Activated effector memory CD4-positive, alpha-beta T cell treated with anti-CD3 and anti-CD28 coated beads, Interleukin-2, amount 50 U/mL, for 16 hours (primary cell): ENCODE results near the gene ARID4B.
"Not testable (repeated sequence)": the region's sequence is repeated elsewhere in the genome, so short reads cannot be mapped to it uniquely, and the experiment has no call there.

Source experiments
- DNase-seq: peaks from one replicate; pipeline ENCODE4 v3.0.0-alpha.2; 2020

ARID4B gene

DNA sequence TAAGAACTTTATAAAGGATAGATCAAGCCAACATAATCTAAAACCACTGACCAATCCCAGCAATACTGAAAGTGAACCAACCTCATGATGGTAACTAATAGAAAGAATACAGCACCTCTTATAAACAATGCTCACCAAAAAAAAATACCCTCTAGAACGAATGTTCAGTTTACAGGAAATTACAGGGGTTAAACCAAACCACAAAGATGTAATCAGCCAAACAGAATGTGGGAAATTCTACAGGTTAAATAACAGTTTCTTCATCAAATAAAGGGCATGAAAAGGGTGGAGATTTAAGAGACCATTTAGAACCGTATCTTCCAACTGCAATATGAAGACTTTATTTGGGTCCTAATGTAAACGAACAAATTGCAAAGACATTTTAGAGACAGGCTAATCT is 30.4 kb downstream of the ARID4B start:
- no peak for DNase-seq

- DNase-seq, result no peak
Observed at GRCh38 chr1:235296729-235297128, 31.2 kb downstream of the ARID4B start.

- DNase-seq, result no peak
Observed at GRCh38 chr1:235295902-235296350, 32.1 kb downstream of the ARID4B start.

DNA sequence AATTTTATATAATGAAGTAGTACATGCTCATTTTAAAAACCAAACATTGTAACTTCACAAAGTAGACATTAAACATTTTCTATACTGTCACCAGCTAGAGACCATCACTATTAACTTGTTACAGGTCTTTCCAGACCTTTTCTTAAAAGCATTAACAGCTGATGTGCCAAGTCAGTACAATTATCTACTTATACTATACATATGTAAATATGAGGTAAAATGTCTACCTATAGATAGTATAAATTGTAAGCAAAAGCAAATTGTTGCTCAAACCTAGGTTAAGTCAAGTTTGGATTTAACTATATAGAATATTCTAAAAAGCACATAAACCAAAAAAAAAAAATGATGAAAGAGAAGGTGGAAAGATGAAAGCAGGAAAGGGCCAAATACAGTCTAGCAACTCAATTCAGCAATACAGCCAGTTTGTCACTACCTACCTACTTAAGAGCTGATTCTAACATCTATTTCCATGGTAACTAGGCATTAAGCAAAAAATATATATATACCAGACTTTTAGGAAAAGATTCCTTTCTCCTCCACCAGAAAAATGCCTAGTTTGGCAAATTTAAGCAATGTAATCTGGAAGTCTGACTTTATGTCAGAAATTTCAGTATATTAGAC is 34.5 kb downstream of the ARID4B start:
- DNase-seq, result no peak

- no peak for DNase-seq
Observed at GRCh38 chr1:235292790-235293189, 35.2 kb downstream of the ARID4B start.

DNA sequence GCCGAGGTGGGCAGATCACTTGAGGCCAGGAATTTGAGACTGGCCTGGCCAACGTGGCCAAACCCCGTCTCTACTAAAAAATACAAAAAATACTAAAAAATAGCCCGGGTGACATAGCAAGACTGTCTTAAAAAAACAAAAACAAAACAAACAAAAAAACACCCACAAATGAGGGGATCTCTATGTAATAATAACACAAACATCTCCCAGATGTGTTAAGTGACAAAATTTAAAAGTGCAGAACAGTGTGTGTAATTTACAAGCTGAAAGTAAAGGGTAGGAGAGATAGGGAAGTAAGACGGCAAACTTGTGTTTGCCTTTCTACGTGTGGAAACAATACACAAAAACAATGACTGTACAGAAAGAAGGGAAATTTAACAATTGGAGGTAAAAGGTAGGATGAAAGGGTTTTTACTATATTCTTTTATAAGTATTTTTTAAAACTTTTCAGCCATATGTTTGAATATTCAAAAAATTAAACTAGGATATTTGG is 36.3 kb downstream of the ARID4B start:
- no peak for DNase-seq

DNA sequence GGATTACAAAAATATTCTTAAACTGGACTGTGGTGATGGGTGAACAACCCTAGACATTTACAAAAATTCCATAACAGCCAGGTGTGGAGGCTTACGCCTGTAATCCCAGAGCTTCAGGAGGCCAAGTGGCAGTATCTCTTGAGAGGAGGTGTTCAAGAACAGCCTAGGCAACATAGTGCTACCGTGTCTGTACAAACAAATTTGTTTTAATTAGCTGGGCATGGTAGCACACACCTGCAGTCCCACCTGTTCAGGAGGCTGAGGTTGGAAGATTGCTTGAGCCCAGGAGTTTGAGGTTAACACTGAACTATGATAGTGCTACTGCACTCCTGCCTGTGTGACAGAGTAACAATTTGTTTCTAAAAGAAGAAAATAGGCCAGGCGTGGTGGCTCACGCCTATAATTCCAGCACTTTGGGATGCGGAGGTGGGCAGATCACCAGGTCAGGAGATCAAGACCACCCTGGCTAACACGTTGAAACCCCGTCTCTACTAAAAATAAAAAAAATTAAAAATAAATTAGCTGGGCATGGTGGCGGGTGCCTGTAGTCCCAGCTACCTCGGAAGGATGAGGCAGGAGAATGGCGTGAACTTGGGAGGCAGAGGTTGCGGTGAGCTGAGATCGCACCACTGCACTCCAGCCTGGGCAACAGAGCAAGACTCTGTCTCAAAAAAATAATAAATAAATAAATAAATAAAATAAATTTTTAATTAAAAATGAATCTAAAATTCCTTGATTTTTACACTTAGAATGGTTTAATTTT is 37.1 kb downstream of the ARID4B start:
- no peak for DNase-seq

DNA sequence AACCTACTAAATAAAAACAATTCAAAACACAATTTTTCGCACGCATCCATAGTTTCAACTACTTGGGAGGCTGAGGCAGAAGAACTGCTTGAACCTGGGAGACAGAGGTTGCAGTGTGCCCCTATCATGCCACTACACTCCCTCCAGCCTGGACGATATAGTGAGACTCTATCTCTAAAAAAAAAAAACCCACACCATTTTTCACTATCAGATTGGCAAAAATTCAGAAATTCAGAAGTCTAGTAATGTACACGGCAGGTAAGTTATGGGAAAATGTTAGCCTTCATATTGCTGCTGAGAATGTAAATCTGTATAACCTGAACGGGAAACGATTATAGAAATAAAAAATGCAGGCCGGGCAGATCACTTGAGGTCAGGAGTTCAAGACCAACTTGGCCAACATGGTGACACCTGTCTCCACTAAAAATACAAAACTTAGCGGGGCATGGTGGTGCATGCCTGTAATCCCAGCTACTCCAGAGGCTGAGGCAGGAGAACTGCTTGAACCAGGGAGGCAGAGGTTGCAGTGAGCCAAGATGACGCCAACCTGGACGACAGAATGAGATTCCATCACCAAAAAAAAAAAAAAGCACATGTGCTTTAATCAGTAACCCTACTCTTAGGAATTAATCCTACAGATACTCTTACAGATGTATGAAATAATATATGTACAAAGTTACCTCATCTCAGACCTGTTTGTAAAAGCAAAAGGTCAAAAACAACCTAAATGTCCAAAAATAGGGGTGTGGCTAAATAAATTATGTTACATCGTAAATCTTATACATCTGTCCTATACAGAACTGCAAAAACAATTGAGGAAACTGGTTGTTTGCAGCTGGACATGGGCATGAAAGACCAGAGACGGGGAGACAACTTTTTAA is 37.9 kb downstream of the ARID4B start:
- DNase-seq, result no peak

- DNase-seq, result no peak
Observed at GRCh38 chr1:235287208-235287882, 40.6 kb downstream of the ARID4B start.

DNA sequence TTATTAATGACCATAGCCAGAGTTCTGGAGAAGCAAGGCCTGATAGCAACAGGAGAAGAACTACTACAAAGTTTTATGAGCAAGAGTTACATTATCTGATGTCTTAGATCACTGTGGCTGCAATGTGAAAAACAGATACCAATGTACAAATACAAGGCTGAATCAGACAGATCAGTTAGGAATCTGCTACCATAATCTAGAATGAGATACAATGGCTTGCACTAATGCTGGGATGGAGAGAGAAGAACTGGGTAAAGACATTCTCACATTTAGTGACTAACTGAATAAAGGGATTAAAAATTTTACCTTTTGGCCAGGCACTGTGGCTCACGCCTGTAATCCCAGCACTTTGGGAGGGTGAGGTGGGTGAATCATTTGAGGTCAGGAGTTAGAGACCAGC is 41.3 kb downstream of the ARID4B start:
- DNase-seq, result no peak

DNA sequence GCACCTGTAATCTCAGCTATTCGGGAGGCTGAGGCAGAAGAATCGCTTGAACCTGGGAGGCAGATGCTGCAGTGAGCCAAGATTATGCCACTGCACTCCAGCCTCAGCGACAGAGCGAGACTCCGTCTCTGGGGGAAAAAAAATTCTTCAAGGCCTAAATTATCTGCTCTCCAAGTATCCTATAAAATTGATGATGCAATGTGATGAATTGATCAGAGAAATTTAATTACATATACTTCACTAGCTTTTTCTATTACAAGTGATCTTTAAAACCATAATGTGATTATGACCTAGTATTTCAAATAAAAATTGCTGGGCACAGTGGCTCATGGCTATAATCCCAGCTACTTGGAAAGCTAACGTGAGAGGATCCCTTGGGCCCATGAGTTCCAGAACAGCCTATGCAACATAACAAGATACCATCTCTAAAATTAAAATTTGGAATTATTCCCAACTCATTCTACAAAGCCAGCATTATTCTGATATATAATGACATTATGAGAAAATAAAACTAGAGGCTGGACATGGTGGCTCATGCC is 43.7 kb downstream of the ARID4B start:
- no peak for DNase-seq

DNA sequence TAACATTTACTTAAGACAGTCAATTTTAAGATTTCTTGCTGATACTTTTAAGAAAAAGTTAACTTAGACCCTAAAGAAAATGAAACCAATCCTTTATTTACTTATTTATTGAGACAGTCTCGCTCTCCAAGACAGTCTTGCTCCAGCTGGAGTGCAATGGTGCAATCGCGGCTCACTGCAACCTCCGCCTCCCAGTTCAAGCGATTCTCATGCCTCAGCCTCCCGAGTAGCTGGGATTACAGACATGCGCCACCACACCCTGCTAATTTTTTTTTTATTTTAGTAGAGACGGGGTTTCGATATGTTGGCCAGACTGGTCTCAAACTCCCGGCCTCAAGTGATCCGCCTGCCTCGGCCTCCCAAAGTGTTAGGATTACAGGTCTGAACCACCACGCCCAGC is 44.3 kb downstream of the ARID4B start:
- not testable (repeated sequence) for DNase-seq

DNA sequence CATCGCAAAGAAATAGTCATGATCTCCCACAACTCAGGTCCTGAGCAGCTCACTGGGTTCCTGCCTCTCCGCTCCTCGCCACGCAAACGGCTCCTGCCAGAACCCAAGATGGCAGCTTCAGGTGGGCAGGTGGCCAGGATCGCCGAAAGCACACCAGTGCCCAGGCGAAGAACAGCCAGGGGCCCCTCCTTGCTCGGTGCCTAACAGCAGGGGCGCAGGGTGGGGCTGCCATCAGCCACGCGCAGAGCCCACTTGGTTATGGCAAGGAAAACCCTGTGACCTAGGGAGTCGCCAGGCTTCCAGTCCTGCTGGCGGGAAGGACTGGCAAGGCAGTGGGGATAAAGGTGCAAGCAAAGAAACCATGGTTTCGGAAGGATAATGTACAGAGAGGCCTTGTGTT is 47.5 kb downstream of the ARID4B start:
- DNase-seq, result no peak

- DNase-seq, result no peak
Observed at GRCh38 chr1:235279694-235280093, 48.3 kb downstream of the ARID4B start.

GRCh38 chr1:235278915-235279292 is 49.1 kb downstream of the ARID4B start:
- DNase-seq, result no peak

- no peak for DNase-seq
Observed at GRCh38 chr1:235278233-235278914, 49.6 kb downstream of the ARID4B start.

DNA sequence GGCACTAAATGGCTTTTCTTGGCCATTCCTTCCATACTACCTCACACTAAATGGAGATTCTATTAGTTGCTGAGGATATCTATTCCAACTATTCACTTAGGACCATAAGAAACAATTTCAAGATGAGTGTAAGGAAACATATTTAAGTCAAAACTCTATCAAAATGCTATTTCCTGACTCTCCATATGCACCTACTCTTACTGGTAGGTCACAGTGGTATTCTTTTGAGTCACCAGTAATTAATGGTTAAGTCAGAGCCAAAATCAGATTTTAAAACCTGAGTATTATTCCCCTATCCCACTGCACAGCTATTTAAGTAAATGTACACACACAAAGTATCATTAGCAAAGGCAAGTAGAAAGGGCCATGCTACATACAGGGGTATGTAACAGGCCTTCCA is 50.3 kb downstream of the ARID4B start:
- DNase-seq, result no peak

DNA sequence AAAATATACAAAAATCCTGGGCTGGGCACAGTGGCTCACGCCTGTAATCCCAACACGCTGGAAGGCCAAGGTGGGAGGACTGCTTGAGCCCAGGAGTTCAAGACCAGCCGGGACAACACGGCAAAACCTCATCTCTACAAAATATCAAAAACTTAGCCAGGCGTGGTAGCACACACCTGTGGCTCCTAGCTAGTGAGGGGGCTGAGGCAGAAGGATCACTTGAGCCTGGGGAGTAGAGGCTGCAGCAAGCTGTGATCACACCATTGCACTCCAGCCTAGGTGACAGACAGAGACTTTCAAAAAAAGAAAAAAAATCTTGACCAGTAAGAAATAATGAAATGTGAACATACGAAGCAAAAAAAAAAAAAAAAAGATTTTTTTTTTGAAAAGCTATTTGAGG is 52.1 kb downstream of the ARID4B start:
- DNase-seq, result no peak

- DNase-seq, result no peak
Observed at GRCh38 chr1:235275223-235275622, 52.8 kb downstream of the ARID4B start.

GRCh38 chr1:235272851-235273250 is 55.1 kb downstream of the ARID4B start:
- DNase-seq, result no peak

- DNase-seq, result no peak
Observed at GRCh38 chr1:235270625-235271024, 57.4 kb downstream of the ARID4B start.

DNA sequence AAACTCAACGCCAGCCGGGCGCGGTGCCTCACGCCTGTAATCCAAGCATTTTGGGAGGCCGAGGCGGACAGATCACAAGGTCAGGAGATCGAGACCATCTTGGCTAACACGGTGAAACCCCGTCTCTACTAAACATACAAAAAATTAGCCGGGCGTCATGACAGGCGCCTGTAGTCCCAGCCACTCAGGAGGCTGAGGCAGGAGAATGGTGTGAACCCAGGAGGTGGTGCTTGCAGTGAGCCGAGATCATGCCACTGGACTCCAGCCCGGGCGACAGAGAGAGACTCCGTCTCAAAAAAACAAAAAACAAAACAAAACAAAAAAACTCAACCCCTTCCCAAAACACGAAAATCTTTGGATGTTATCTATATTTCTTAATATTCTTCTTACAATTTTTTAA is 58.0 kb downstream of the ARID4B start:
- not testable (repeated sequence) for DNase-seq
